ENCODE results near the gene LAMP2. TPM values are rescaled to one million over a fixed set of nuclear protein-coding genes. Genes with fewer than 3 reads are reported as not detected.
A peak's percentile ranks its signal among the peaks of the same experiment; 100 is the strongest.
"Not testable (repeated sequence)": the region's sequence is repeated elsewhere in the genome, so short reads cannot be mapped to it uniquely, and the experiment has no call there.

The LAMP2 gene
- polyA plus RNA-seq (2013, experiment 1 of 2; ENCODE audit: insufficient read length) = 125 TPM
- 121 TPM for polyA plus RNA-seq (2013, experiment 2 of 2; ENCODE audit: insufficient read length)

DNA sequence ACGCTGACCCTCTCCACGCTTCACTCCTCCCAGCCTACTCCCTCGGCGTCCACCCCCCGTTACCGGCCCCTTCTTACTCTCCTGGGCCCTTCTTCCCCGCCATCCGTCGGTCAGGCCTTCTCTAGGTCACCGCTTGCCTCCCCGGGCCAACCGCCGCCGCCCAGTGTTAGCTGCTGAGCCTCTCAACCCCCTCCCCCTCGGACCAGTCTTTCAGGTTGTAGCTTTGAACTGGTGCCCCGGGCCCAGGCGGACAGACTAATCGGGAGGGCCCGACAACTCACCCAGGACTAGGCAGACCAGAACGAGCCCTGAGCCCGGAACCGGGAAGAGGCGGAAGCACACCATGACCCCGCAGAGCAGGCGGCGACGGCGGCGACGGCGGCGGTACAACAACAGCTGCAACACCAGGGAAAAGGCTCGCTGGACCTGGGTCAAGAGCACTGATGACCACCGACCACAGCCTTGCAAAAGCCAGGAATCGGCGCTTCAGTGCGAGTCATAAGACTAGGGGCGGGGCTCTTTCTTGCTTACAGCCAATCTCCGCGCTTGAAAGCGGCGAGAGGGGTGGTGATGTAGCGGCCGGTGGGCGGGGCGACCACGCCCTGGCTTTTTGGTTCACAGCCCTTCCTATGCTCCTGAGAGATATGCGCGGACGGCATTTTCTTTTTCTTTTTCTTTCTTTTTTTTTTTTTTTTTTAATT is at the start of gene LAMP2:
Gene LAMP2 (minus strand): TSS at position 472 of the 701 bp plus-strand sequence. CDS start 127 bp downstream, at position 345.
- DNase-seq = peak; percentile 81

DNA sequence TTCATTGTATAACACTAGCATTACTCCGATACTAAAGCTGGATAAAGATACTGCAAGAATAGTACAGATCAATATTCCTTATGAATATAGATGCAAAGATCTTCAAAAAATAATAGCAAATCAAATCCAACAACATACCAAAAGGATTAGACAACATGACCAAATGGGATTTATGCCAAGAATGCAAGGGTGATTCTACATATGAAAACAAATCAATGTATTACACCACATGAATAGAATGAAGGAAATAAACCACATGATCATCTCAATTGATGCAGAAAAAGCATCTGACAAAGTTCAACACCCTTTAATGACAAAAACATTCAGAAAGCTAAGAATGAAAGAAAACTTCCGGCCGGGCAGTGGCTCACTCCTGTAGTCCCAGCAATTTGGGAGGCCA is 48.8 kb upstream of the LAMP2 start:
- peak; percentile 67 for DNase-seq

DNA sequence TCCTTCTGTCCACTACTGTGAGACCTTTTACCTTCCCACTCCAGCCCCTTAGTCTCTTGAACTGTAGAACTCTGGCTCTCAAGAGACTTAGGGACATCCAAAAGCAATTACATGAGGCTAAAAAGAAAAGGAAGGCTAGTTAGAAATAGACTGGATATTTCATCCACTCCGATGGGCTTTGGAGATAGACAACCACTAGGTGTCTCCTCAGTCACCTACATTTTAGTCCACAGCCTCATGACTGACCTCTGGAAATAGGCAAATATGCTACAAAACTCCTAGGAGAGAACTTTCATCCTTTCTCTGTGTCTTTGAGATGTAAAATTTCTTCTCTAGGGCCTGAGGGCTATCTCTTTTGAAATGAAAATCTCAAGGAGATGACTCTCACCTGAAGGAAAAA is 45.1 kb upstream of the LAMP2 start:
- peak; percentile 9 for DNase-seq

DNA sequence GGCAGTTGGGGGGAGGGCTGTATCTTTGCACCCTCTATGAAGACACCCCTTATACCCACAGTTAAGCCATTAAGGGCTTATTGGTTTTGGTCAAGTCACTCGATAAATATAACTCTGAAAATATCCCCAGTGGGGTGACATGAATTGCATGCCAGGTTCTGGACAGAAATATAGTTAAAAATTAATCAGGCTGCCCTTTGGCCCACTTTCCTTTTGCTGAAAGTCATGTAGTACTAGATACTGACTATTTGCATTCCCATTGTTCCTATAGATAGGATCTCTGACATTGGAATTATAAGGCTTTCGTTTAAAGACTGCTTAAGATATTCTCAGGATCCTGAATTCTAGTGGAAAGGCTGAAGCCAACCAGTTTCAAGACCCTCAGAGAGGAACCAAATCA is 43.5 kb upstream of the LAMP2 start:
- DNase-seq = no peak

DNA sequence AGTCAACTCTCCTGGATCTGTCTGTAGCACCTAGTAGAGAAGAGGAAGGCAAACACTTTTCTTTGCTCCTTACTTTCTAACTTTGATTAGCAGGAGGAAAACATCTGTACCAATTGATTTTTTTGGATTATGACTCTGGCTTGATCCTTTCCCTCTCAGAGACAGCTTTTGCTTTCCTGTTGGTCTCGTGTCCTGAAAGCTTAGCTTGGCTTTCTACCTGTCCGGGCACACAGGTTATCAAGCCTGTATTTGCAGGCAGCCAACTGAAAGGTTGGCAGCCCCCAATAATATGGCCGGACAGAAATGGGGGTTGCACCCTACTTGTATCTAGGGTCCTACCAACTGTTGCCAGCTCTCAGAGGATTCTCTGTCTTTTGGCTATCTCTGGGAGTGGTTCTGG is 43.1 kb upstream of the LAMP2 start:
- DNase-seq = no peak

DNA sequence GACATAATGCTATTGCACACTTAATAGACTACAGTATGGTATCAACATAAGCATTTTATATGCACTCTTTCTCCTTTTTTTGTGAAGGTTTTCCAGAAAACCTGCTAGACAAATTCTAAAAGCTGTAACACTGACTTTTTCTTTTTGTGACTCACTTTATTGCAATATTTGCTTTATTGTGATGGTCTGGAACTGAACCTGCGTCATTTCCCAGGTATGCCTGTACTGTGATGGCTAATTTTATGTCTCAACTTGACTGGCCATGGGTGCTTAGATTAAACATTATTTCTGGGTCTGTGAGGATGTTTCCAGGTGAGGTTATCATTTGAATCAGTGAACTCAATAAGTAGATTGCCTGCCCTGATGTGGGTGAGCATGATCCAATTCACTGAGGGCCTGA is 35.5 kb upstream of the LAMP2 start:
- no peak for DNase-seq

DNA sequence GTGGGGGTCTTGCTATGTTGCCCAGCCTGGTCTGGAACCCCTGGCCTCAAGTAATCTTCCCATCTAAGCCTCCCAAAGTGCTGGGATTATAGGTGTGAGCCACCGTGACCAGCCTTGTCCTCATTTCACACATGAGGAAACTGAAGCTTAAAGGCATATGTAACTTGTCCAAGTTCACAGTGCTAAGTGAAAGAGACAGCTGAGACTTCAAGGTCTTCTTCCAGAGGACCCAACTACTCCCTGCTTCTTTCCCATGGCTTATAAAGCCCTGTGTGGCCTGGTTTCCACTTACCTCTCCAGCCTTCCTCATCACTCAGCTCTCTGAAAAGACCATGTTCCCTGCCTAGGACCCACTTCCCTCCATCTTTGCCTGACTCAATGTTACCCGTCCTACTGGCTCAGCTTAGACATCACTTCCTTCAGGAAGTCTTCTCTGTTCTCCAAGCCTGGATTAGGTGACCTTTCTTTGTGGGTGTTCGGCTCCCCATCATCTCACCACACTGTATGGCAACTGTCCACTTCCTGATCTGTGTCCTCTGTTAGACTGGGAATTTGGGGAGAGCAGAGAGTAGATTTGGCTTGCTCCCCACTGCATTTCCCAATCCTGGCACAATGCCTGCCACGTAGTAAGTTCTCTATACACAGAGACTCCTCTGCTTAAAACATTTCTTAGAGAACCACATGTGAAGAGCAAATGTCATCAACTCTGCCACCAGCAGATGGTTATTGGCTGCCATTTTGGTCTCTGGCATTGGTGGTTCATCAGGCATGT is 30.4 kb upstream of the LAMP2 start:
- DNase-seq = peak; percentile 11

DNA sequence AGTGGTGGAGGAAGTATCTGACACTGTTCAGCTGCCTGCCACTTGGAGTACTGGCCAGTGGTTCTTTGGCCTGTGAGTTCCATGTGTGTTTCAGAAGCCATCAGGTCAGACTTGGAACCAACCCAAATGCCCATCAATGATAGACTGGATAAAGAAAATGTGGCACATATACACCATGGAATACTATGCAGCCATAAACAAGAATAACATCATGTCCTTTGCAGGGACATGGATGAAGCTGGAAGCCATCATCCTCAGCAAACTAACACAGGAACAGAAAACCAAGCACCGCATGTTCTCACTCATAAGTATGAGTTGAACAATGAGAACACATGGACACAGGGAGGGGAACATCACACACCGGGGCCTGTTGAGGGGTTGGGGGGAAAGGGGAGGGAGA is 21.0 kb upstream of the LAMP2 start:
- not testable (repeated sequence) for DNase-seq

DNA sequence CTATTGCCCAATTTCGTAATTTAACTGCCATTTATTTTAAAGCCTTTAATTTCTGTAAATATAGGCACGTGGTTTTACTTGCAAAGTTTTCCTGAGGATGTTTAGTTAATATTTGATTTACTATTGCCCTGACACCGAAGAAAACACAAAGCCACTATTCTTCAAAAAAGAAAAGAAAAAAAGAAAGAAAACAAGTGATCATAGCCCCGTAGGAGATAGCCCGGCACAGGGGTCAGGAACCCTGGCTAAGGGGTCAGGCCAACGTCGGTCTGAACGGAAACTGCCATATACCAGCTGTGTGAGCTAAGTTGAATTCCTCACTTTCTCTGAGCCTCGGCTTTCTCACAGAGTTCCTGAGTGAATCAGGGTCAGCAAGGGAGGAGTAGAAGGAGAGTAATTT is 17.7 kb upstream of the LAMP2 start:
- DNase-seq = no peak

DNA sequence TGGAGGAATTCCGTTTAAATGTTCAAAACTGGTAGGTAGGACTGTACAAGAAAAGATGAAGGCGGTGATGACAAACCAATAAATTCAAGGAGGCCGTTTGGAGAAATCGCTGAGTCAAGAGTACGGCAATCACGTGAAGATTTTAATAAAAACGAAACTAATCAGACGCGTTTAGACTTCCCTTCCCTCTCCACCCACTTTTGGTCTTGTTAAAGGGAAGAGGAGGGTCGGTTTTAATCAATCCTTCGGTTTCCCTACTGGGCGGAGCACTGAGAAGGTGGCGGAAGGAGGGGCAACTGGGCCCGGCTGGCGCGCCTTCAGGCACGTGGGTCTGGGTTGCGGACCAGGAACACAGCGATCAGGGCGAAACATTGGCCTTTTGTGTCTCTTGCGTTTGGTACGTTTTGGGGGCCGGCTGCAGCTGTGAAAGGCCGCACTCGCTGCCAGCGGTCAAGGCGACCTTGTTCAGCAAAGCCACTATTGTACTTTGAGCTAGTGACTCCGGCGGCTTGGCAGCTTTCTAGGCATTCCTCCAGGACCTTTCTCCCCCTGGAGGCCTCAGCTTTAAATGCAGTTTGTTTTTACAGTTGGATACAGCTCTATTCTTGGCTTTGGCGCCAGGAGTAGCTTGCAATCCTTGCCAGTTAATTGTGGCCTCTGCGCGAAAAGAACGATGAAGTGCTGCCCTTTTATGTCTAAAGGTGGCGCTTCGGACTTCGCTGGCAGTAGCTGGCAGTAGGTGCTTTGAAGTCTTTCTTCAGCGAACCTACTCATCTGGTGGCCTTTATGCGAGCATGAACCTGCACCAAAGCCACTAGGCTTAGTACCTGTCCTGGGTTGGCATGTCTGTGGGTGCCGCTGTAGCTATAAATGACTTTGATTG is 16.8 kb upstream of the LAMP2 start:
- peak; percentile 81 for DNase-seq

DNA sequence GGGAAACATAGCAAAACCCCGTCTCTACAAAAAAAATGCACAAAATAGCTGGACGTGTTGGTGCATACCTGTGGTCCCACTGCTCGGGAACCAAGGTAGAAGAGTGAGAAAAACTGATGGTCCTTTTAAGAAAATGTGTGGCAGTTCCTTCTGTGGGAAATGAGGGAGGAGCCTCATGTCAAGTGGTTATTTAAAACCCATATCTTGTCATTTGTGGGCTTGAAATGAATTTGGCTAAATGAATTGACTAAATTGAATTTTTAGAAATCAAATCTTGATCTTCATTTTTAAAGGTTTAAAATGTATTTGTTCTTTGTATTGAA is 16.2 kb upstream of the LAMP2 start:
- peak; percentile 0 for DNase-seq

DNA sequence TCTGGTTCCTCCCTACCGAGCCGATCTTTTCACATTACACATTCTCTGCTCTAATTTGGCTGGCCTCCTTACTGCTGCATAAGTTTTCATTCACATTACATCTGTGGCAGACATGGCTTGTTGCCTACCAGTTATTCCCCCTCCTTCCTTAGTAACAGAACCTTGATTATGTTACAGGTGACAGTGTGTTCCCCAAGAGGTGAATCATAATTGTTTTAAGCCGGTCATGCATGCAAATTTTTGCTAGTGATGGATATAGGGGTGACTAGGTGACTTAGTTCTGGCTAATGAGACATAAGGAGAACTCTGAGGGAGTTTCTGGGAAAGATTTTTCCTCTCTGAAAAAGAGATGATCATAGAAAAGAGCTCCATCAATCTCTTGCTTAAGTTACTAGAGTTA is 8.4 kb upstream of the LAMP2 start:
- DNase-seq = no peak

DNA sequence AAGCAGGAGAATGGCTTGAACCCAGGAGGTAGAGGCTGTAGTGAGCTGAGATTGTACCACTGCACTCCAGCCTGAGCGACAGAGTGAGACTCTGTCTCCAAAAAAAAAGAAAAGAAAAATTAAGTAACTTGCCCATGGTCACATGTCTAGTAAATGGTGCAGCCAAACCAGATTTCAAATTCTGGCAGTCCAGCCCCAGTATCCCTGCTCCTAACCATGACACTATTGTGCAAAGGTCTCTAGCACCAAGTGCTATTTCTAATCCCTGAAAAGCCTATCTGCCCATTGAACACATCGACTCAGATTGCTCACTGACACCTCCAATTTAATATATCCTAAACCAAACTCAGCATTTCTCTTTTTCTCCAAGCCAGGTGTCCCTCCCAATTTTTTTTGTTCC is 7.6 kb upstream of the LAMP2 start:
- DNase-seq = no peak

DNA sequence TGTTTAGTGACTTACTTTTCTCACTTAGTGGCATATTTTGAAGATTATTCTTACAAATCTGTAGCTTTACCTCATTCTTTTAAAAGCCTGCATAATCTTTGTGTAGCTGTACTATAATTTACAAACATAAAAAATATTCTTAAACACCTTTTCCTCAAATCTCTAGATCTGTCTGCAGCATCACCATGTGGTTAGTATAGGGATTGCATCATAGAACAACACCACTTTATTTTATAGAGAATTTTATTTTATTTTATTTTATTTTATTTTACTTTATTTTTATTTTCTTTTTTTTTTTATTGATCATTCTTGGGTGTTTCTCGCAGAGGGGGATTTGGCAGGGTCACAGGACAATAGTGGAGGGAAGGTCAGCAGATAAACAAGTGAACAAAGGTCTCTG is 6.4 kb upstream of the LAMP2 start:
- not testable (repeated sequence) for DNase-seq

DNA sequence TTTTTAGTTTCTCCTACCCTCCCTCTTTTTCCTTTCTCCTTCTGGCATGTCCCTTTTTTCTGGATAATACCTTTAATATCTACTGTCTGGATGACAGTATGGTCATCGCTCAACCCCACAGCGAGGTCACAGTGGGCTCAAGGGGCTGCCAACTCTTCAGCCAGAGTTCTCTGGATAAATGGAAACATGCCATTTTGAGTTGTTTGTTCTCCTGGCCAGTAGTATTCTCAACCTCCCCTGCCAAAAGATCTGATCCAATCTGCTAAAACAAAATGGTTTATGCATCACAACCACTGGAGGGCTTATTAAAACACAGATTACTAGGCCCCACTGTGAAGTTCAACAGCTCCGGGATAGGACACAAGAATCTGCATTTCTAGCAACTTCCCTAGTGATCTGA is 5.0 kb upstream of the LAMP2 start:
- DNase-seq = no peak

DNA sequence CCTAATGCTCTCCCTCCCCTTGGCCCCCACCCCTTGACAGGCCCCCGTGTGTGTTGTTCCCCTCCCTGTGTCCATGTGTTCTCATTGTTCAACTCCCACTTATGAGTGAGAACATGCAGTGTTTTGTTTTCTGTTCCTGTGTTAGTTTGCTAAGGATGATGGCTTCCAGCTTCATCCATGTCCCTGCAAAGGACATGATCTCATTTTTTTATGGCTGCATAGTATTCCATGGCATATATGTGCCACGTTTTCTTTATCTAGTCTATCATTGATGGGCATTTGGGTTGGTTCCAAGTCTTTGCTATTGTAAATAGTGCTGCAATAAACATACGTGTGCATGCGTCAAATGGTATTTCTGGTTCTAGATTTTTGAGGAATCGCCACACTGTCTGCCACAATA is 561 bp upstream of the LAMP2 start:
- DNase-seq = not testable (repeated sequence)

DNA sequence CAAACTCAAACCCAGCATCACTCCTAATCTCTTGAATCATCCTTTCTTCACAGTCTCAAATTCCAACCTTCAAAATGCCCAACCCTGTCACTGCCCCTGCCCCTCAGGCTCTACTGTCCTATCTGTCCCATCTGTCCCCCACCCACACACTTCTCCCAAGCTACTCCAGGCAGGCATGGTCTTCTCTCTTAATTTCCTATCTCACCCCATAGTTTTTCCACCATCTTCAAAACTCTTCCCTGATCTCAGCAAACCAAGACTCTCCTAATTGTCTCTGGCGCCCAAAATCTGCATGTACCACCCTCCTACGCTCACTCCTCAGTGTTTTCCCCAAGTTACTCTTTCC is 644 bp downstream of the LAMP2 start:
- no peak for DNase-seq

DNA sequence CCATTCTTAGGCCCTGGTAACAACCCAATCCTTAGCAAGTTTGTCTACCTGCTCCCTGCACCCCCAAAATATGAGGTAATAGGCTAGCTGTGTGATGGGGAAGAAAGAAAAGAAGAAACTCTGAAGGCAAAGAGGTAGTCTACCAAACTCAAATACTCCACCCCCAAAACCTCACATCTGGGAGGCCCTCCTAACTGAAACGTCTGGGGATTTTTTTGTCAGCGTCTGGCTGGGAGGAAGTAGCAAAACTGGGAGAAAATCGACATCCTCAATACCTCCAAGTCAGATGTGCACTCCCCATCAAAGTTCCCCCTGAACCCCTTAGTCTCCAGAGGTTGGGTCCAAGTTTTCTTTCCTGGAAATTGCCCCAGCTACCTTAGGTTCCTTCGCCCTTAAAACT is 1.0 kb downstream of the LAMP2 start:
- no peak for DNase-seq

DNA sequence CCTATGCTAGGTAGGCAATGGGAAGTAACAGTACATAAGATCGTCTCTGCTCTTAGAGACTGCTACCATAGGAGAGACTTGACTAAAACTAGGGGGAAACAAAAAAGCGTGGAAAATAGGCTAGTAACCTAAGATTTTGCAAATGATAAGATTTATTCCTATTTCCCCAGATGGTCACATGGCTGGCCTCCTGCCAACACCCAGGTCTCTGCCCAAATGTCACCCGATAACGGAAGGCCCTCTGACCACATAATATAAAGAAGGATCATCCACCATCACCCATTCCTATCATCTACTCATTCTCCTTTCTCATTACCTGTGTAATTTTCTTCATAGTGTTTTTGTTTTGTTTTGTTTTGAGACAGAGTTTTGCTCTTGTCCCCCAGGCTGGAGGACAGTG is 4.7 kb downstream of the LAMP2 start:
- no peak for DNase-seq

DNA sequence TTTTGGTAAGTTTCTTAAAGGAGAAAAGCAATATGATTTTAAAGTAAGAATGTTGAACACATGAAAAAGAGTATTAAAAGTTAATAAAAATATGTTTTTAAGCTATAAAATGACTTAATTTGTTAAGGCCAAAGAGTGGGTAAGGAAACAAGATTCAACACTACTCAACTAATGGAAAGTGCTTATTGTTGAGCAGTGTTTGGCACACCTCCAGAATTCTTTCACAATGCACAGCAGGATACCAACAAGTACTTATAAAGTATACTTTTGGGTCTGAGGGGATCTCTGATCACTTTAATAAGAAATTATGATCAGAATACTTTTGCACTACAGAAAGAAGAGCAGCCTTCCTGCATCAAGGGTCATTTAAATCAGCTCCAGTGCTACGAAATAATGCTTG is 5.9 kb downstream of the LAMP2 start:
- peak; percentile 13 for DNase-seq

DNA sequence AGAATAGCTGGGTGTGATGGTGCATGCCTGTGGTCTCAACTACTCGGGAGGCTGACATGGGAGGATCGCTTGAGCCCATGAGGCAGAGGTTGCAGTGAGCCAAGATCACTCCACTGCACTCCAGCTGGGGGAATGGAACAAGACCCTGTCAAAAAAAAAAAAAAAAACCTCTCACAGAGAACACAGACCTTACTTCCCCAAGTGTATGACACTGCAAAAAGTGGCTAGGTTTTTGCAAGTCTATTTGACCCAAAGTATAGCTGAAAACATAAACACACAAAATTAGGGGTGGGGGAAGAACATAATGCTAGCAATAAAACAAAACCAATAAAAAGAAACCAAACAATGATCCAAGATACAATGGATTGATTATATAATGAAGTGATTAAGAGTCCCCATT is 6.7 kb downstream of the LAMP2 start:
- DNase-seq = no peak

DNA sequence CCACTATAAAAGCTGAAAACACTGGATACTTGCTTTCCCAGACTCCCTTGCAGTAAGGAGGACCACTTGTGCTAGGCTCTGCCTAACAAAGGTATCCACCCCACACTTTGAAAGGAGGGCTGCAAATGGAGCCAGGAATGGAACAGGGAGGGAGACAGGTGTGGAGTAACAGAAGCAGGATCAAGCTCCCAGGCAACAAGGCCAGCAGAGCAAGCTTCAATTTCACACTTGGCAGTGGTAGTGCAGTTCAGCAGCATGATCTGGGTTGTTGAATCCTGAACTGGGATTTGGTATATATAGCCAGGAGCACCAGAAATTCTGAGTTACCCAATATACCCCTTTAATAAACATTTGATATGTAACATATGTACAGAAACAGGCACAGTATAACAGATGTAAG is 9.8 kb downstream of the LAMP2 start:
- DNase-seq = no peak

DNA sequence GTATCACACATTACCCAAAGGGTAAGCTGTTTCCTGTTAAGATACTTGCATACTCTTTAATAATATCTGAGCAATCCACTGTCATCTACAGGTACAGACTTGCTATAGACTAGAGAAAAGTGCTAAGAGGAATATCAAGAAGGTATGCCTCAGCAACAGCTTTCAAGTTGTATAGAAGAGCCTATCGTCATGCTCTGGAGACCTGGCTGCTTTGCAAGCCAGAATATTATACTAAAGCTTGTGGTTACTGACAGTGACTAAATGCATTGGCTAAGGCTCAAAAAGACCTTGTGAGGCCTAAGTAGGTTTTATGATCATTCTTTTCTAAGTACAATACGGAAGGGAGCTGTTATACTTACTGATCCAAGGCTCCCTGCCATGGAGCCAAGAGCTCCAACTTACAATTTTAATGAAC is 11.3 kb downstream of the LAMP2 start:
- DNase-seq = peak; percentile 81
